Endothelial cell of umbilical vein (primary cell): ENCODE measurements around the gene PTRHD1.

Source experiments
- CTCF ChIP-seq, 2 donors: IDR thresholded peaks; 1 replicate in 1 of 2; 2 replicates in 1 of 2; pipeline ENCODE4 v1.5.1; 2011; ENCODE audit warnings: low read length in 2 of 2, mild to moderate bottlenecking in 2 of 2, moderate library complexity in 2 of 2, control low read depth in 1 of 2, inconsistent platforms in 1 of 2, low read depth in 1 of 2; ENCODE audit not compliant: insufficient read depth in 1 of 2; ENCODE audit errors: extremely low read depth in 1 of 2
- EZH2 ChIP-seq: IDR thresholded peaks from 2 replicates; pipeline ENCODE4 v1.6.1; 2012; ENCODE audit warnings: borderline replicate concordance, low read depth, mild to moderate bottlenecking, moderate library complexity, low read length, inconsistent platforms; ENCODE audit not compliant: severe bottlenecking
- GATA2 ChIP-seq: IDR thresholded peaks from 2 replicates; pipeline ENCODE4 v1.7.0; 2011; ENCODE audit warnings: low read depth, mild to moderate bottlenecking, moderate library complexity, mixed read lengths, low read length; ENCODE audit not compliant: insufficient read length, insufficient read depth
- JUN ChIP-seq: IDR thresholded peaks from 2 replicates; pipeline ENCODE4 v1.6.1; 2011; ENCODE audit warnings: borderline replicate concordance, low read depth; ENCODE audit not compliant: insufficient read length, insufficient read depth
- MAX ChIP-seq: IDR thresholded peaks from 2 replicates; pipeline ENCODE4 v1.6.1; 2011; ENCODE audit not compliant: insufficient read depth, insufficient read length
- MYC ChIP-seq: IDR thresholded peaks from one replicate; pipeline ENCODE4 v1.6.1; 2011; ENCODE audit warnings: mild to moderate bottlenecking, low read depth, low read length
- POLR2A ChIP-seq: IDR thresholded peaks from 2 replicates; pipeline ENCODE4 v1.6.1; 2012; ENCODE audit warnings: low read depth, mild to moderate bottlenecking, control low read depth, low read length
- POLR2AphosphoS5 ChIP-seq: IDR thresholded peaks from 2 replicates; pipeline ENCODE4 v1.6.1; 2012; ENCODE audit warnings: low read depth, mild to moderate bottlenecking, control low read depth, low read length, moderate library complexity; ENCODE audit not compliant: insufficient read depth

- no peak for TF ChIP-seq MYC
- TF ChIP-seq POLR2A: no peak
- no peak for TF ChIP-seq CTCF (IDR thresholded peaks at IDR 0.05; ENCODE audit: extremely low read depth in 1 of 2, insufficient read depth in 1 of 2, low read depth in 1 of 2, low read length in 2 of 2)
- TF ChIP-seq POLR2AphosphoS5: no peak
- TF ChIP-seq MAX: no peak
- no peak for TF ChIP-seq EZH2
- no peak for TF ChIP-seq GATA2
- no peak for TF ChIP-seq JUN
These were observed 53.0 kb downstream of the PTRHD1 start for GRCh38 chr2:24740142-24740541.
